SK-N-SH treated with all-trans-retinoic acid at 6 μM for 48 hours (cell line): ENCODE measurements around the gene RASA2.

Experiments
- ATAC-seq: fragments of 200-7000 bp; cut with Tn5 transposase; 3 replicates; pipeline ENCODE4 v1.9.1; 2020; ENCODE audit warnings: mild to moderate bottlenecking, moderate library complexity
- ARNTL ChIP-seq: fragments of 450-650 bp; formaldehyde crosslinking; IDR thresholded peaks from 2 replicates; pipeline ENCODE4 v1.5.0; 2020; ENCODE audit warnings: low read depth, mild to moderate bottlenecking, moderate library complexity, borderline replicate concordance
- BACH2 ChIP-seq: fragments of 250-450 bp; sonication (Bioruptor Pico); IDR thresholded peaks from 2 replicates; pipeline ENCODE4 v1.9.0; 2021; ENCODE audit warnings: mild to moderate bottlenecking, borderline replicate concordance
- ESRRG ChIP-seq: fragments of 250-450 bp; sonication (Bioruptor Pico); IDR thresholded peaks from 2 replicates; pipeline ENCODE4 v1.6.1; 2021; ENCODE audit warnings: mild to moderate bottlenecking
- ISL1 ChIP-seq: fragments of 250-450 bp; sonication (Bioruptor Pico); IDR thresholded peaks from 2 replicates; pipeline ENCODE4 v2.1.2; 2022; ENCODE audit warnings: mild to moderate bottlenecking, moderate library complexity
- OSR1 ChIP-seq: fragments of 250-450 bp; sonication (Bioruptor Pico); IDR thresholded peaks from 2 replicates; pipeline ENCODE4 v1.8.0; 2022; ENCODE audit warnings: moderate library complexity, mild to moderate bottlenecking, inconsistent platforms
- PATZ1 ChIP-seq: fragments of 250-450 bp; sonication (Bioruptor Pico); IDR thresholded peaks from 2 replicates; pipeline ENCODE4 v1.8.0; 2020; ENCODE audit warnings: mild to moderate bottlenecking, moderate library complexity, borderline replicate concordance
- PPARA ChIP-seq: fragments of 250-450 bp; sonication (Bioruptor Pico); IDR thresholded peaks from 2 replicates; pipeline ENCODE4 v1.5.0; 2020; ENCODE audit warnings: mild to moderate bottlenecking, borderline replicate concordance
- RARB ChIP-seq: fragments of 250-450 bp; sonication (Bioruptor Pico); IDR thresholded peaks from 2 replicates; pipeline ENCODE4 v1.8.0; 2021; ENCODE audit warnings: mild to moderate bottlenecking, moderate library complexity
- SNAI2 ChIP-seq: fragments of 250-450 bp; sonication (Bioruptor Pico); IDR thresholded peaks from 2 replicates; pipeline ENCODE4 v1.5.0; 2020; ENCODE audit warnings: mild to moderate bottlenecking, moderate library complexity
- TCF4 ChIP-seq: fragments of 250-450 bp; sonication (Bioruptor Pico); IDR thresholded peaks from 2 replicates; pipeline ENCODE4 v1.8.0; 2021; ENCODE audit warnings: mild to moderate bottlenecking, moderate library complexity, borderline replicate concordance
- TOX ChIP-seq: fragments of 250-450 bp; sonication (Bioruptor Pico); IDR thresholded peaks from 2 replicates; pipeline ENCODE4 v1.8.0; 2021; ENCODE audit warnings: mild to moderate bottlenecking, moderate library complexity, borderline replicate concordance
- ZC3H10 ChIP-seq: fragments of 250-450 bp; sonication (Bioruptor Pico); IDR thresholded peaks from 2 replicates; pipeline ENCODE4 v1.5.1; 2021; ENCODE audit warnings: mild to moderate bottlenecking, moderate library complexity
- ZFP3 ChIP-seq: fragments of 250-450 bp; sonication (Bioruptor Pico); IDR thresholded peaks from 2 replicates; pipeline ENCODE4 v1.5.0; 2020; ENCODE audit warnings: mild to moderate bottlenecking, moderate library complexity
- ZFP30 ChIP-seq: fragments of 450-650 bp; formaldehyde crosslinking; IDR thresholded peaks from 2 replicates; pipeline ENCODE4 v1.5.0; 2022; ENCODE audit warnings: mild to moderate bottlenecking, moderate library complexity
- ZNF565 ChIP-seq: fragments of 450-650 bp; formaldehyde crosslinking; conservative IDR thresholded peaks from 2 replicates; pipeline ENCODE4 v1.5.0; 2020; ENCODE audit warnings: low read depth, mild to moderate bottlenecking, moderate library complexity
- ZNF70 ChIP-seq: fragments of 450-650 bp; formaldehyde crosslinking; IDR thresholded peaks from 2 replicates; pipeline ENCODE4 v1.5.0; 2020; ENCODE audit warnings: mild to moderate bottlenecking, moderate library complexity
- ZNF8 ChIP-seq: fragments of 450-650 bp; formaldehyde crosslinking; IDR thresholded peaks from 2 replicates; pipeline ENCODE4 v1.5.0; 2020; ENCODE audit warnings: mild to moderate bottlenecking, moderate library complexity
- TF ChIP-seq, protein P1 (sequence below): fragments of 250-450 bp; sonication (Bioruptor Pico); IDR thresholded peaks from 2 replicates; pipeline ENCODE4 v1.8.0; 2021; ENCODE audit warnings: low read depth, mild to moderate bottlenecking, moderate library complexity, borderline replicate concordance
- TF ChIP-seq, protein P2 (sequence below): fragments of 250-450 bp; sonication (Bioruptor Pico); IDR thresholded peaks from 2 replicates; pipeline ENCODE4 v1.5.1; 2020; ENCODE audit warnings: low read depth, mild to moderate bottlenecking, moderate library complexity
- TF ChIP-seq, protein P3 (sequence below): fragments of 250-450 bp; sonication (Bioruptor Pico); IDR thresholded peaks from 2 replicates; pipeline ENCODE4 v1.5.0; 2020; ENCODE audit warnings: mild to moderate bottlenecking, moderate library complexity

RASA2 gene

GRCh38 chr3:141526709-141527108 is 39.9 kb downstream of the RASA2 start:
- ATAC-seq = no peak
- TF ChIP-seq ZNF8 (CRISPR knock-in tag) = no peak
- no peak for TF ChIP-seq SNAI2 (CRISPR knock-in tag)
- no peak for TF ChIP-seq ESRRG
- TF ChIP-seq TOX = no peak
- TF ChIP-seq ZNF70 (CRISPR knock-in tag) = no peak
- TF ChIP-seq ISL1 (CRISPR knock-in tag) = no peak
- no peak for TF ChIP-seq RARB (CRISPR knock-in tag)
- no peak for TF ChIP-seq ARNTL (CRISPR knock-in tag)
- TF ChIP-seq OSR1 = no peak

- no peak for TF ChIP-seq PATZ1 (CRISPR knock-in tag)
- TF ChIP-seq OSR1 = no peak
- TF ChIP-seq PPARA = no peak
- TF ChIP-seq SNAI2 (CRISPR knock-in tag) = no peak
- no peak for TF ChIP-seq ZFP3 (CRISPR knock-in tag)
- no peak for TF ChIP-seq ESRRG
- no peak for TF ChIP-seq TCF4 (CRISPR knock-in tag)
- no peak for TF ChIP-seq ARNTL (CRISPR knock-in tag)
- no peak for TF ChIP-seq TOX
- no peak for TF ChIP-seq BACH2
- TF ChIP-seq ZNF565 (CRISPR knock-in tag) = no peak
- TF ChIP-seq, protein P1, sequence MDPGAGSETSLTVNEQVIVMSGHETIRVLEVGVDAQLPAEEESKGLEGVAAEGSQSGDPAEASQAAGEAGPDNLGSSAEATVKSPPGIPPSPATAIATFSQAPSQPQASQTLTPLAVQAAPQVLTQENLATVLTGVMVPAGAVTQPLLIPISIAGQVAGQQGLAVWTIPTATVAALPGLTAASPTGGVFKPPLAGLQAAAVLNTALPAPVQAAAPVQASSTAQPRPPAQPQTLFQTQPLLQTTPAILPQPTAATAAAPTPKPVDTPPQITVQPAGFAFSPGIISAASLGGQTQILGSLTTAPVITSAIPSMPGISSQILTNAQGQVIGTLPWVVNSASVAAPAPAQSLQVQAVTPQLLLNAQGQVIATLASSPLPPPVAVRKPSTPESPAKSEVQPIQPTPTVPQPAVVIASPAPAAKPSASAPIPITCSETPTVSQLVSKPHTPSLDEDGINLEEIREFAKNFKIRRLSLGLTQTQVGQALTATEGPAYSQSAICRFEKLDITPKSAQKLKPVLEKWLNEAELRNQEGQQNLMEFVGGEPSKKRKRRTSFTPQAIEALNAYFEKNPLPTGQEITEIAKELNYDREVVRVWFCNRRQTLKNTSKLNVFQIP (CRISPR knock-in tag) = no peak
- TF ChIP-seq, protein P2, sequence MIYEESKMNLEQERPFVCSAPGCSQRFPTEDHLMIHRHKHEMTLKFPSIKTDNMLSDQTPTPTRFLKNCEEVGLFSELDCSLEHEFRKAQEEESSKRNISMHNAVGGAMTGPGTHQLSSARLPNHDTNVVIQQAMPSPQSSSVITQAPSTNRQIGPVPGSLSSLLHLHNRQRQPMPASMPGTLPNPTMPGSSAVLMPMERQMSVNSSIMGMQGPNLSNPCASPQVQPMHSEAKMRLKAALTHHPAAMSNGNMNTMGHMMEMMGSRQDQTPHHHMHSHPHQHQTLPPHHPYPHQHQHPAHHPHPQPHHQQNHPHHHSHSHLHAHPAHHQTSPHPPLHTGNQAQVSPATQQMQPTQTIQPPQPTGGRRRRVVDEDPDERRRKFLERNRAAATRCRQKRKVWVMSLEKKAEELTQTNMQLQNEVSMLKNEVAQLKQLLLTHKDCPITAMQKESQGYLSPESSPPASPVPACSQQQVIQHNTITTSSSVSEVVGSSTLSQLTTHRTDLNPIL = no peak
- TF ChIP-seq ZC3H10 = no peak
- TF ChIP-seq, protein P3, sequence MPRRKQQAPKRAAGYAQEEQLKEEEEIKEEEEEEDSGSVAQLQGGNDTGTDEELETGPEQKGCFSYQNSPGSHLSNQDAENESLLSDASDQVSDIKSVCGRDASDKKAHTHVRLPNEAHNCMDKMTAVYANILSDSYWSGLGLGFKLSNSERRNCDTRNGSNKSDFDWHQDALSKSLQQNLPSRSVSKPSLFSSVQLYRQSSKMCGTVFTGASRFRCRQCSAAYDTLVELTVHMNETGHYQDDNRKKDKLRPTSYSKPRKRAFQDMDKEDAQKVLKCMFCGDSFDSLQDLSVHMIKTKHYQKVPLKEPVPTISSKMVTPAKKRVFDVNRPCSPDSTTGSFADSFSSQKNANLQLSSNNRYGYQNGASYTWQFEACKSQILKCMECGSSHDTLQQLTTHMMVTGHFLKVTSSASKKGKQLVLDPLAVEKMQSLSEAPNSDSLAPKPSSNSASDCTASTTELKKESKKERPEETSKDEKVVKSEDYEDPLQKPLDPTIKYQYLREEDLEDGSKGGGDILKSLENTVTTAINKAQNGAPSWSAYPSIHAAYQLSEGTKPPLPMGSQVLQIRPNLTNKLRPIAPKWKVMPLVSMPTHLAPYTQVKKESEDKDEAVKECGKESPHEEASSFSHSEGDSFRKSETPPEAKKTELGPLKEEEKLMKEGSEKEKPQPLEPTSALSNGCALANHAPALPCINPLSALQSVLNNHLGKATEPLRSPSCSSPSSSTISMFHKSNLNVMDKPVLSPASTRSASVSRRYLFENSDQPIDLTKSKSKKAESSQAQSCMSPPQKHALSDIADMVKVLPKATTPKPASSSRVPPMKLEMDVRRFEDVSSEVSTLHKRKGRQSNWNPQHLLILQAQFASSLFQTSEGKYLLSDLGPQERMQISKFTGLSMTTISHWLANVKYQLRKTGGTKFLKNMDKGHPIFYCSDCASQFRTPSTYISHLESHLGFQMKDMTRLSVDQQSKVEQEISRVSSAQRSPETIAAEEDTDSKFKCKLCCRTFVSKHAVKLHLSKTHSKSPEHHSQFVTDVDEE = no peak
- no peak for TF ChIP-seq RARB (CRISPR knock-in tag)
- ATAC-seq = no peak
Observed at GRCh38 chr3:141528800-141529199, 42.0 kb downstream of the RASA2 start.

- no peak for ATAC-seq
- no peak for TF ChIP-seq ISL1 (CRISPR knock-in tag)
- no peak for TF ChIP-seq ZFP30 (CRISPR knock-in tag)
- TF ChIP-seq, protein P2 = no peak
- TF ChIP-seq RARB (CRISPR knock-in tag) = no peak
- no peak for TF ChIP-seq ZNF70 (CRISPR knock-in tag)
- no peak for TF ChIP-seq ZNF8 (CRISPR knock-in tag)
- TF ChIP-seq, all 23 proteins: peak for 0
Observed at GRCh38 chr3:141529256-141529655, 42.4 kb downstream of the RASA2 start.
